GM23338 (cell line): Measurements from ENCODE around the gene NUDT4. TPM values are rescaled to one million over a fixed set of nuclear protein-coding genes. Genes with fewer than 3 reads are reported as not detected.

ENCODE experiments used
- ATAC-seq: fragments of 200-7000 bp; cut with Tn5 transposase; 3 replicates; pipeline ENCODE4 v1.9.1; 2020
- DNase-seq: peaks from one replicate; pipeline ENCODE4 v3.0.0-alpha.2; 2015; ENCODE audit warnings: low spot score
- H2AFZ ChIP-seq: fragments of 200-600 bp; sonication (generic); 2 replicates; pipeline ENCODE4 v1.8.0; 2016; ENCODE audit warnings: antibody characterized with exemption, mild to moderate bottlenecking, moderate library complexity
- H3F3A ChIP-seq: fragments of 200-600 bp; sonication (generic); replicated peaks from 2 replicates; pipeline ENCODE4 v1.8.0; 2017; ENCODE audit warnings: antibody characterized with exemption, mixed run types, low read depth
- H3K27ac ChIP-seq: fragments of 200-600 bp; sonication (generic); 2 replicates; pipeline ENCODE4 v1.6.1; 2016; ENCODE audit warnings: low read depth
- H3K27me3 ChIP-seq: fragments of 200-600 bp; sonication (generic); 2 replicates; pipeline ENCODE4 v1.8.0; 2016; ENCODE audit warnings: mild to moderate bottlenecking, mixed run types, moderate library complexity; ENCODE audit not compliant: insufficient read depth
- H3K36me3 ChIP-seq: fragments of 200-600 bp; sonication (generic); 2 replicates; pipeline ENCODE4 v1.8.0; 2016; ENCODE audit warnings: mild to moderate bottlenecking; ENCODE audit not compliant: insufficient read depth
- H3K4me1 ChIP-seq: fragments of 200-600 bp; sonication (generic); 2 replicates; pipeline ENCODE4 v1.8.0; 2016; ENCODE audit warnings: mild to moderate bottlenecking, moderate library complexity; ENCODE audit not compliant: insufficient read depth
- H3K4me2 ChIP-seq: fragments of 200-600 bp; sonication (generic); 2 replicates; pipeline ENCODE4 v1.7.1; 2017; ENCODE audit warnings: mixed run types
- H3K4me3 ChIP-seq: fragments of 200-600 bp; sonication (generic); 2 replicates; pipeline ENCODE4 v1.6.1; 2016; ENCODE audit warnings: mixed run types
- H3K79me2 ChIP-seq: fragments of 200-600 bp; sonication (generic); replicated peaks from 2 replicates; pipeline ENCODE4 v1.8.0; 2017; ENCODE audit warnings: mild to moderate bottlenecking; ENCODE audit not compliant: insufficient read depth
- H3K9me2 ChIP-seq: fragments of 200-600 bp; sonication (generic); 2 replicates; pipeline ENCODE4 v1.8.0; 2017; ENCODE audit not compliant: insufficient read depth
- H4K20me1 ChIP-seq: fragments of 200-600 bp; sonication (generic); replicated peaks from 2 replicates; pipeline ENCODE4 v1.8.0; 2017; ENCODE audit warnings: mild to moderate bottlenecking; ENCODE audit not compliant: insufficient read depth
- H3K27ac Mint-ChIP-seq: 2 replicates; pipeline ENCODE4 v1.8.0; 2020; ENCODE audit warnings: inconsistent platforms, mild to moderate bottlenecking, moderate library complexity, mixed read lengths
- H3K27me3 Mint-ChIP-seq: 3 replicates; pipeline ENCODE4 v1.8.0; 2022; ENCODE audit warnings: low read depth, mild to moderate bottlenecking, moderate library complexity, mixed read lengths, inconsistent platforms; ENCODE audit not compliant: insufficient read depth, poor library complexity
- H3K36me3 Mint-ChIP-seq: 3 replicates; pipeline ENCODE4 v1.8.0; 2021; ENCODE audit warnings: low read depth, mild to moderate bottlenecking, inconsistent platforms, moderate library complexity, mixed read lengths
- H3K4me1 Mint-ChIP-seq: 3 replicates; pipeline ENCODE4 v1.8.0; 2020; ENCODE audit warnings: mild to moderate bottlenecking, inconsistent platforms, mixed read lengths
- H3K4me3 Mint-ChIP-seq: 3 replicates; pipeline ENCODE4 v1.8.0; 2021; ENCODE audit warnings: moderate library complexity, mild to moderate bottlenecking, inconsistent platforms, mixed read lengths
- H3K9me3 Mint-ChIP-seq: 3 replicates; pipeline ENCODE4 v1.8.0; 2020; ENCODE audit warnings: moderate library complexity, mild to moderate bottlenecking, inconsistent platforms, mixed read lengths
- CREB1 ChIP-seq: fragments of 250-450 bp; sonication (Bioruptor Pico); IDR thresholded peaks from 2 replicates; pipeline ENCODE4 v1.5.0; 2020; ENCODE audit warnings: low read depth, mild to moderate bottlenecking, moderate library complexity
- ETS1 ChIP-seq: IDR thresholded peaks from 2 replicates; pipeline ENCODE4 v1.6.1; 2016; ENCODE audit warnings: antibody characterized with exemption
- EZH2 ChIP-seq: fragments of 200-600 bp; sonication (generic); IDR thresholded peaks from one replicate; pipeline ENCODE4 v1.8.0; 2017; ENCODE audit warnings: antibody characterized with exemption, mild to moderate bottlenecking, low read depth; ENCODE audit not compliant: unreplicated experiment
- EZH2phosphoT487 ChIP-seq: fragments of 200-600 bp; sonication (generic); IDR thresholded peaks from one replicate; pipeline ENCODE4 v1.8.1; 2018; ENCODE audit warnings: antibody characterized with exemption; ENCODE audit not compliant: unreplicated experiment
- JUNB ChIP-seq: IDR thresholded peaks from one replicate; pipeline ENCODE4 v1.6.1; 2016; ENCODE audit warnings: antibody characterized with exemption; ENCODE audit not compliant: unreplicated experiment
- NANOG ChIP-seq: IDR thresholded peaks from 2 replicates; pipeline ENCODE4 v1.6.1; 2016; ENCODE audit warnings: antibody characterized with exemption, borderline replicate concordance
- POLR2AphosphoS5 ChIP-seq: IDR thresholded peaks from 2 replicates; pipeline ENCODE4 v1.6.1; 2016; ENCODE audit warnings: antibody characterized with exemption, low read depth
- STAT1 ChIP-seq: IDR thresholded peaks from one replicate; pipeline ENCODE4 v1.6.1; 2016; ENCODE audit warnings: antibody characterized with exemption; ENCODE audit not compliant: unreplicated experiment
- ZNF114 ChIP-seq: fragments of 250-450 bp; sonication (Bioruptor Pico); IDR thresholded peaks from 2 replicates; pipeline ENCODE4 v1.5.0; 2020; ENCODE audit warnings: mild to moderate bottlenecking, moderate library complexity
- ZNF331 ChIP-seq: fragments of 250-450 bp; sonication (Bioruptor Pico); IDR thresholded peaks from 2 replicates; pipeline ENCODE4 v1.5.0; 2020; ENCODE audit warnings: low read depth, mild to moderate bottlenecking, moderate library complexity
- ZNF462 ChIP-seq: fragments of 250-450 bp; sonication (Bioruptor Pico); IDR thresholded peaks from 2 replicates; pipeline ENCODE4 v1.5.0; 2020; ENCODE audit warnings: mild to moderate bottlenecking, moderate library complexity
- polyA plus RNA-seq: library from polyadenylated mRNA; unstranded; fragments of >200 nt; fragmentation: Nextera tagmentation; extraction: Ambion mirVana; gene quantifications from 2 replicates; pipeline ENCODE4 v1.2.1, GENCODE V29; 2016
- total RNA-seq: library from RNA; depleted of rRNA; stranded (reverse); fragments of >200 nt; shearing (Covaris generic); gene quantifications from 2 replicates; pipeline ENCODE4 v1.2.3, GENCODE V29; 2014
- TF ChIP-seq, protein P1 (sequence below): IDR thresholded peaks from one replicate; pipeline ENCODE4 v1.6.1; 2018; ENCODE audit warnings: antibody characterized with exemption; ENCODE audit not compliant: unreplicated experiment
- TF ChIP-seq, protein P2 (sequence below), 2 experiments: fragments of 200-600 bp in 1 of 2; sonication (generic) in 1 of 2; conservative IDR thresholded peaks; 2 replicates each; pipeline versions ENCODE4 v1.5.1 to v1.6.1; 2016 to 2017; ENCODE audit warnings: antibody characterized with exemption in 2 of 2, low read depth in 2 of 2, mild to moderate bottlenecking in 2 of 2, moderate library complexity in 1 of 2

The NUDT4 gene
- total and polyA plus RNA-seq, 2 experiments from 2014 or later: 32.3 to 67.2 TPM

DNA sequence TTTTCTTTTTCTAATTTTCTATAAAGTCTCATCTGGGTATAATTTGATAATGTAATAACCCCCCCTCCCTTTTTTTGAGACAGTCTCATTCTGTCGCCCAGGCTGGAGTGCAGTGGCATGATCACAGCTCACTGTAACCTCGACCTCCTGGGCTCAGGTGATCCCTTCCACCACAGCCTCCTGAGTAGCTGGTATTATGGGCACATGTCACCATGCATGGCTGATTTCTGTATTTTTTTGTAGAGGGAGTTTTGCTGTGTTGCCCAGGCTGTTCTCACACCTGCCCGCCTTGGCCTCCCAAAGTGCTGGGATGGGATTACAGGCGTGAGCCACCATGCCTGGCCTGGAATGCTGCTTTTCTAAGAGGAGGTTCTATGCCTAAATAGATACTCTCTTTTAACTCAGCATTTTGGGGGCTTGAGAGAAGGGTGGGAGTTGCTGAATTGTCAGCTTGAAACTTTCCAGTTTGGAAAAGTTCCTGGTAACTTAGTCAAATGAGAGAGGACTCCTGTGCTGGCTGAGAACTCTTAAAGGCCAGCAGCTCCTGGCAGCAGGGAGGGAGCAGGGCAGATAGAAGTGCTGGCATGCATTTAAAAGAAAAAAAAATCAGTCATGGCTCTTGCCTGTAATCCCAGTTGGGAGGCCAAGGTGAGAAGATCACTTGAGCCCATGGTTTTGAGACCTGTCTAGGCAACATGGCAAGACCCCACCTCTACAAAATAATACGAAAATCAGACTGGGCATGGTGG lies 13.0 kb downstream of the NUDT4 start:
- TF ChIP-seq POLR2AphosphoS5 (no peak), ZNF462 (CRISPR knock-in tag) (no peak), ZNF114 (CRISPR knock-in tag) (no peak), CREB1 (CRISPR knock-in tag) (no peak), EZH2phosphoT487 (no peak), NANOG (no peak), STAT1 (no peak), EZH2 (no peak), ZNF331 (CRISPR knock-in tag) (no peak), ETS1 (no peak), JUNB (no peak)
- TF ChIP-seq, protein P1, sequence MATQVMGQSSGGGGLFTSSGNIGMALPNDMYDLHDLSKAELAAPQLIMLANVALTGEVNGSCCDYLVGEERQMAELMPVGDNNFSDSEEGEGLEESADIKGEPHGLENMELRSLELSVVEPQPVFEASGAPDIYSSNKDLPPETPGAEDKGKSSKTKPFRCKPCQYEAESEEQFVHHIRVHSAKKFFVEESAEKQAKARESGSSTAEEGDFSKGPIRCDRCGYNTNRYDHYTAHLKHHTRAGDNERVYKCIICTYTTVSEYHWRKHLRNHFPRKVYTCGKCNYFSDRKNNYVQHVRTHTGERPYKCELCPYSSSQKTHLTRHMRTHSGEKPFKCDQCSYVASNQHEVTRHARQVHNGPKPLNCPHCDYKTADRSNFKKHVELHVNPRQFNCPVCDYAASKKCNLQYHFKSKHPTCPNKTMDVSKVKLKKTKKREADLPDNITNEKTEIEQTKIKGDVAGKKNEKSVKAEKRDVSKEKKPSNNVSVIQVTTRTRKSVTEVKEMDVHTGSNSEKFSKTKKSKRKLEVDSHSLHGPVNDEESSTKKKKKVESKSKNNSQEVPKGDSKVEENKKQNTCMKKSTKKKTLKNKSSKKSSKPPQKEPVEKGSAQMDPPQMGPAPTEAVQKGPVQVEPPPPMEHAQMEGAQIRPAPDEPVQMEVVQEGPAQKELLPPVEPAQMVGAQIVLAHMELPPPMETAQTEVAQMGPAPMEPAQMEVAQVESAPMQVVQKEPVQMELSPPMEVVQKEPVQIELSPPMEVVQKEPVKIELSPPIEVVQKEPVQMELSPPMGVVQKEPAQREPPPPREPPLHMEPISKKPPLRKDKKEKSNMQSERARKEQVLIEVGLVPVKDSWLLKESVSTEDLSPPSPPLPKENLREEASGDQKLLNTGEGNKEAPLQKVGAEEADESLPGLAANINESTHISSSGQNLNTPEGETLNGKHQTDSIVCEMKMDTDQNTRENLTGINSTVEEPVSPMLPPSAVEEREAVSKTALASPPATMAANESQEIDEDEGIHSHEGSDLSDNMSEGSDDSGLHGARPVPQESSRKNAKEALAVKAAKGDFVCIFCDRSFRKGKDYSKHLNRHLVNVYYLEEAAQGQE: no peak
- TF ChIP-seq, protein P2, sequence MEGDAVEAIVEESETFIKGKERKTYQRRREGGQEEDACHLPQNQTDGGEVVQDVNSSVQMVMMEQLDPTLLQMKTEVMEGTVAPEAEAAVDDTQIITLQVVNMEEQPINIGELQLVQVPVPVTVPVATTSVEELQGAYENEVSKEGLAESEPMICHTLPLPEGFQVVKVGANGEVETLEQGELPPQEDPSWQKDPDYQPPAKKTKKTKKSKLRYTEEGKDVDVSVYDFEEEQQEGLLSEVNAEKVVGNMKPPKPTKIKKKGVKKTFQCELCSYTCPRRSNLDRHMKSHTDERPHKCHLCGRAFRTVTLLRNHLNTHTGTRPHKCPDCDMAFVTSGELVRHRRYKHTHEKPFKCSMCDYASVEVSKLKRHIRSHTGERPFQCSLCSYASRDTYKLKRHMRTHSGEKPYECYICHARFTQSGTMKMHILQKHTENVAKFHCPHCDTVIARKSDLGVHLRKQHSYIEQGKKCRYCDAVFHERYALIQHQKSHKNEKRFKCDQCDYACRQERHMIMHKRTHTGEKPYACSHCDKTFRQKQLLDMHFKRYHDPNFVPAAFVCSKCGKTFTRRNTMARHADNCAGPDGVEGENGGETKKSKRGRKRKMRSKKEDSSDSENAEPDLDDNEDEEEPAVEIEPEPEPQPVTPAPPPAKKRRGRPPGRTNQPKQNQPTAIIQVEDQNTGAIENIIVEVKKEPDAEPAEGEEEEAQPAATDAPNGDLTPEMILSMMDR (conservative IDR thresholded peaks at IDR 0.05; ENCODE audit: low read depth in 2 of 2): no peak
- H3K4me3 ChIP-seq: no peak overlapping the region
- peaks cover 9% of the 10 kb centered on the region; the same call in 1 of the 2 replicates for H3K36me3 ChIP-seq
- peaks cover 56% of the 10 kb centered on the region for H4K20me1 ChIP-seq
- no peak; the same call in 2 of the 3 replicates for ATAC-seq
- 0 out of 2 replicates have a peak overlapping the region, but pooled peaks have one; percentile 59 for H3K27ac ChIP-seq
- no peaks in the 10 kb centered on the region for H3K27me3 ChIP-seq
- Mint-ChIP-seq H3K27me3 (peaks cover 2% of the 10 kb centered on the region), H3K27ac (no peak overlapping the region), H3K36me3 (peaks cover 30% of the 10 kb centered on the region; the same call in 2 of the 3 replicates), H3K4me1 (peaks cover 9% of the 10 kb centered on the region), H3K9me3 (no peaks in the 10 kb centered on the region), H3K4me3 (no peak overlapping the region)
- DNase-seq: no peak
- peaks cover 80% of the 10 kb centered on the region for H3K79me2 ChIP-seq
- no peak overlapping the region for H2AFZ ChIP-seq
- H3K4me2 ChIP-seq: no peak overlapping the region
- peaks cover 8% of the 10 kb centered on the region; the same call in 1 of the 2 replicates for H3K4me1 ChIP-seq
- no peaks in the 10 kb centered on the region for H3K9me2 ChIP-seq
- H3F3A ChIP-seq: no peaks in the 10 kb centered on the region
